ENCODE data around the gene UBE2D2. TPM values are rescaled to one million over a fixed set of nuclear protein-coding genes. Genes with fewer than 3 reads are reported as not detected.
"Not testable (repeated sequence)": the region's sequence is repeated elsewhere in the genome, so short reads cannot be mapped to it uniquely, and the experiment has no call there.

UBE2D2 gene
- total RNA-seq, 1 donor from 2014 or later = 57.5 TPM

DNA sequence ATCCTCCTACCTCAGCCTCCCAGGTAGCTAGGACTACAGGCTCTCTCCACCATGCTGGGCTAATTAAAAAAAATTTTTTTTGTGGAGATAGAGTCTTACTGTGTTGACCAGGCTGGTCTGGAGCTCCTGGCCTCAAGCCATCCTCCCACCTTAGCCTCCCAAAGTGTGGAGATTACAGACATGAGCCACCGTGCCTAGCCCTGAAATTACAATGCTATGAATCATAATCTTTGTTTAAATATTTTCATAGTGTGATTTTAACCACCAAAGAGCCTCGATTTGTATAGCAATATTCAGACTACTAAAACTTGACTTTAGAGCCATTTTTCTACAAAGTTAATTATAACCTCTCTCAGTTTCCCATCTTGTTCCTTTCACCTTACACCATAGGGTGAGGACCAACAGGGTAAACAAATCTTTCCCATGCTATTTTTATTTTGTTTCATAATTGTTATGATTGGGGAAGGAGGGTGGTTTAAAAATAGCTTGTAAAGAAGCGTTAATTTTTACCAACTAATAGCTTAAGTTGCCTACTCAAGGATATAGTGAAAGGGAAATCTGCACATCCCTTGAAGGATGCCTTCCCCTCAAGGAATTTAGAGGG lies 32.7 kb downstream of the UBE2D2 start:
- H3K4me3 ChIP-seq = no peak overlapping the region
- TF ChIP-seq POLR2A (IDR thresholded peaks at IDR 0.05) (no peak), CTCF (IDR thresholded peaks at IDR 0.05) (no peak), POLR2AphosphoS5 (IDR thresholded peaks at IDR 0.05; ENCODE audit: insufficient read depth in 1 of 2, low read depth in 1 of 2) (no peak)
- no peaks in the 10 kb centered on the region for H3K9me3 ChIP-seq
- H3K27me3 ChIP-seq = no peaks in the 10 kb centered on the region
- intact Hi-C loops (cut with DNase I) = no loop called here
- H3K27ac ChIP-seq = no peak overlapping the region
- H3K36me3 ChIP-seq = no peaks in the 10 kb centered on the region
- peaks cover 6% of the 10 kb centered on the region for H3K4me1 ChIP-seq
- DNase-seq (ENCODE audit: extremely low spot score in 2 of 2) = no peak

DNA sequence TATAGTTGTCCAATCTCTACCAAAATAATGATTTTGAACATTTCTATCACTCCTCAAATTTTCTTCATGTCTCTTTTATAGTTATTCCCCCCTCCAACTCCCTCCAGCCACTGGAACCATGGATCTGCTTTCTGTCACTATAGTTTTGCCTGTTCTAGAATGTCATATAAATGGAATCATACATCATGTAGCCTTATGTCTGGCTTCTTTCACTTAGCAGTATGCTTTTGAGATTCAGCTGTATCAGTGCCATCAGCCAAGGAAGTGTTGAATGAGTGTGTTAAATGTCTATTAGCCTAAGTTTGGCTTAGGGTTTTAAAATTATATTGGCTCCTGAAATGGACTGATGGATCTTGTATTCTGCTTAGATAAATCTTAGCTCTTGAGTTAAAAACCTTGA lies 36.0 kb downstream of the UBE2D2 start:
- peaks cover 6% of the 10 kb centered on the region for H3K4me1 ChIP-seq
- intact Hi-C loops (cut with DNase I) = no loop called here
- DNase-seq (ENCODE audit: extremely low spot score in 2 of 2) = no peak
- H3K4me3 ChIP-seq = no peak overlapping the region
- TF ChIP-seq CTCF (IDR thresholded peaks at IDR 0.05) (no peak), POLR2AphosphoS5 (IDR thresholded peaks at IDR 0.05; ENCODE audit: insufficient read depth in 1 of 2, low read depth in 1 of 2) (no peak), POLR2A (IDR thresholded peaks at IDR 0.05) (no peak)
- H3K27me3 ChIP-seq = no peaks in the 10 kb centered on the region
- peaks cover 0 to 9% of the 10 kb centered on the region in 2 donors for H3K36me3 ChIP-seq
- H3K27ac ChIP-seq = no peak overlapping the region
- no peaks in the 10 kb centered on the region for H3K9me3 ChIP-seq

DNA sequence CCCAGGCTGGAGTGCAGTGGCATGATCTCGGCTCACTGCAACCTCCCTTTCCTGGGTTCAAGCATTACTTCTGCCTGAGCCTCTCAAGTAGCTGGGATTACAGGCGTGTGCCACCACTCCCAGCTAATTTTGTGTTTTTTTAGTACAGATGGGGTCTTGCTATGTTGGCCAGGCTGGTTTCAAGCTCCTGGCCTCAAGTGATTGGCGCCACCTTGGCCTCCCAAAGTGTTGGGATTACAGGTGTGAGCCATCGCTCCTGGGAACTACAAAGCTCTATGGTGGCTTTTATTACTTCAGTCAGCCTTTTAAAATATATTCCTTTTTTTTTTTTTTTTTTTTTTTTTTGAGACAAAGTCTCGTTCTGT lies 37.4 kb downstream of the UBE2D2 start:
- H3K27ac ChIP-seq; DNase-seq (ENCODE audit: extremely low spot score in 2 of 2); H3K27me3 ChIP-seq; H3K4me1 ChIP-seq; H3K9me3 ChIP-seq; intact Hi-C loops (cut with DNase I); H3K4me3 ChIP-seq: not testable (repeated sequence)
- H3K36me3 ChIP-seq = peaks cover 0 to 17% of the 10 kb centered on the region in 2 donors

GRCh38 chr5:139600336-139600949 lies 39.3 kb downstream of the UBE2D2 start:
- Histone ChIP-seq H3K27ac (no peak overlapping the region), H3K36me3 (peaks cover 0 to 25% of the 10 kb centered on the region in 2 donors), H3K4me3 (no peak overlapping the region), H3K4me1 (no peaks in the 10 kb centered on the region), H3K27me3 (no peaks in the 10 kb centered on the region), H3K9me3 (no peaks in the 10 kb centered on the region)
- no peak for DNase-seq (ENCODE audit: extremely low spot score in 2 of 2)
- TF ChIP-seq CTCF (IDR thresholded peaks at IDR 0.05) (no peak), POLR2A (IDR thresholded peaks at IDR 0.05) (no peak), POLR2AphosphoS5 (IDR thresholded peaks at IDR 0.05; ENCODE audit: insufficient read depth in 1 of 2, low read depth in 1 of 2) (no peak)
- intact Hi-C loops (cut with DNase I) = no loop called here

DNA sequence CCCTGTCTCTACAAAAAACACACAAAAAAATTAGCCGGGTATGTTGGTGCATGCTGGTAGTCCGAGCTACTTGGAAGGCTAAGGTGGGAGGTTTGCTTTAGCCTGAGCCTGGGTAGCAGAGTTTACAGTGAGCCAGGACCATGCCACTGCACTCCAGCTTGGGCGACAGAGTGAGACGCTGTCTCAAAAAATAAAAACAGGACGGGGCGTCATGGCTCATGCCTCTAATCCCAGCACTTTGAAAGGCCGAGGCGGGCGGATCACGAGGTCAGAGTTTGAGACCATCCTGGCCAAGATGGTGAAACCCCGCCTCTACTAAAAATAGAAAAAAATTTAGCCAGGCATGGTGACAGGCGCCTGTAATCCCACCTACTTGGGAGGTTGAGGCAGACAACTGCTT lies 40.3 kb downstream of the UBE2D2 start:
- H3K4me1 ChIP-seq = peaks cover 4% of the 10 kb centered on the region
- no peak overlapping the region for H3K27ac ChIP-seq
- DNase-seq (ENCODE audit: extremely low spot score in 2 of 2) = no peak
- no peaks in the 10 kb centered on the region for H3K9me3 ChIP-seq
- TF ChIP-seq POLR2A (IDR thresholded peaks at IDR 0.05) = no peak
- no peak for TF ChIP-seq POLR2AphosphoS5 (IDR thresholded peaks at IDR 0.05; ENCODE audit: insufficient read depth in 1 of 2, low read depth in 1 of 2)
- no peak for TF ChIP-seq CTCF (IDR thresholded peaks at IDR 0.05)
- no peak overlapping the region for H3K4me3 ChIP-seq
- no peaks in the 10 kb centered on the region for H3K27me3 ChIP-seq
- intact Hi-C loops (cut with DNase I) = no loop called here
- peaks cover 0 to 25% of the 10 kb centered on the region in 2 donors for H3K36me3 ChIP-seq

- H3K27me3 ChIP-seq; intact Hi-C loops (cut with DNase I); DNase-seq (ENCODE audit: extremely low spot score in 2 of 2); H3K9me3 ChIP-seq; H3K4me3 ChIP-seq; H3K4me1 ChIP-seq; H3K27ac ChIP-seq: not testable (repeated sequence)
- H3K36me3 ChIP-seq = peaks cover 0 to 25% of the 10 kb centered on the region in 2 donors
Observed at GRCh38 chr5:139601948-139602347, 40.8 kb downstream of the UBE2D2 start.
